ENCODE data around the gene TMEM69.

Gene TMEM69, protein sequence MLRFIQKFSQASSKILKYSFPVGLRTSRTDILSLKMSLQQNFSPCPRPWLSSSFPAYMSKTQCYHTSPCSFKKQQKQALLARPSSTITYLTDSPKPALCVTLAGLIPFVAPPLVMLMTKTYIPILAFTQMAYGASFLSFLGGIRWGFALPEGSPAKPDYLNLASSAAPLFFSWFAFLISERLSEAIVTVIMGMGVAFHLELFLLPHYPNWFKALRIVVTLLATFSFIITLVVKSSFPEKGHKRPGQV

DNA sequence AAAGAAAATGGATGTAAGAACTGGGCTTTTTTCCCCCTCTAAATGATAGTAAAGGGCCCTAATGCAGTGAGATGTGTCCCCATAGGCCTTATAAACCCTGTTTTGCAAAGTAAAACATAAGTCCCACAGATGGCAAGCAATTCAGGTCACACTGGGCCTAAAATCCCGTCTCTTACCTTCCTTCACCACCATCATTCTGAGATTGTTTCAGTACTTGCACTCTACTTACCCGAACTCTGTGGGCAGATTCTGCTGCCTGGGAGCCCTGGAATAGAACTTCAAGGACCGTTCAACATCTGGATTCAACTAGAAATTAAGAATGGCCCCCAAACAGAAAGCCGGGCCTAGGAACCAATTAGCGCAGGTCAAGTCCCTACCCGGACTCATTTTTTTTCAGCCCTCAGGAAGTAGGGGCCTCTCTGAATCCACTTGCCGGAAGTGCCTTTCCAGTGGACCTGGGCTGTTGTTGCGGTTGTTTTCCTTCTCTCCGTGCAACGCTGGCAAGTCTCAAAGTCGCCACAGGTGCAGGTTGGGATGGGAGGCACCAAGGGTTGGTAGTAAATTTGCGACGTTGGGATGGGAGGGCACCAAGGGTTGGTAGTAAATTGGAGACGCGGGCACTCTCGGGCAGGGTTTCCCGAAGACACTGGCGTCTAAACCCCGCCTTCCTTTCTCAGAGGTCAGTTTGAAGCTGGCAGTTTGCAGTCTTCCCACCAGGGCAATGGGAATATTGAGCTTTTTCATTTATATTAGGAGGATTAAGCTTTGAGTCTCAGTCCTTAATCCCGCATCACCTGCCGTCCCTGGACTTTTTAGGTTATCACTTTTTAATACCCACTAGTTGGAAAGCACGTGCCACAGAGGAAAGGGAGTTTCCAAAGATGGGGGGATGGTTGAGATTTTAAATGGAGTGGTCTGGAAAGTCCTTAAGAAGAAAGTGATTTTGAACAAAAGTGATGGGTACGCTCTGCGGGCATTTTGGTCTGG, at the start of gene TMEM69:
TMEM69 (plus strand) TSS at position 428 of the 987 bp plus-strand sequence. CDS start 2,888 bp downstream, outside the sequence.
- Histone ChIP-seq H3K4me3 (ENCODE audit: low read length in 2 of 2) (peak within 1 kb of the TSS; percentile 90 to 100), H3K27me3 (ENCODE audit: control insufficient read depth in 1 of 2, insufficient read depth in 2 of 2, low read length in 2 of 2) (no peaks in the 10 kb centered on the region), H3K9me3 (ENCODE audit: control insufficient read depth in 2 of 2, low read length in 2 of 2) (no peaks in the 10 kb centered on the region), H3K27ac (ENCODE audit: low read length) (peak within 1 kb of the TSS; percentile 100), H3K36me3 (ENCODE audit: control insufficient read depth in 2 of 2, insufficient read depth in 2 of 2, low read length in 2 of 2) (peaks cover under 1 to 6% of the 10 kb centered on the region in 2 donors), H3K4me1 (ENCODE audit: control insufficient read depth, insufficient read depth, low read length) (peaks cover 22% of the 10 kb centered on the region), H3K9ac (ENCODE audit: low read length in 2 of 2) (peak within 1 kb of the TSS; percentile 75 to 95)

DNA sequence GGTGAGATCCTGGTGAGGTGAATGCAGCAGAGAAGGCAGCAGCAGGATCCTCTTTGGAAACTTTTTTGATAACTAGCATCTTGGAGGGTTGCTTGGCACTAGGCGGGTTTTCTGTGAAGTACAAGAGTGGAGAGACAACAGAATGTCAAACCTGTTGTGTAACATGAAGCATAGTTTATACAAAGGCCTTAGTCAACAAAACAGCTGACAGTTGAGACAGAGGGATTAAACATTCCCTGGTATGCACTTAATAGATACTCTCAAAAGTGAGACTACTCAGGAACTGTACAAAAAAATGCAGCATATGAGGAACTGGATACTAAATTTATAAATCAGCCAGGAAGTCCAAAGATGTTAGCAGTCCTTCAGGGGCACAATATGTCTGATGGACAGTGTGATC, 47.7 kb upstream of the TMEM69 start:
- H3K9me3 ChIP-seq (ENCODE audit: control insufficient read depth in 2 of 2, low read length in 2 of 2): no peaks in the 10 kb centered on the region
- H3K27ac ChIP-seq (ENCODE audit: low read length): no peak overlapping the region
- no peak overlapping the region for H3K9ac ChIP-seq (ENCODE audit: low read length in 2 of 2)
- peaks cover 28 to 30% of the 10 kb centered on the region in 2 donors for H3K36me3 ChIP-seq (ENCODE audit: control insufficient read depth in 2 of 2, insufficient read depth in 2 of 2, low read length in 2 of 2)
- no peaks in the 10 kb centered on the region for H3K4me1 ChIP-seq (ENCODE audit: control insufficient read depth, insufficient read depth, low read length)
- no peak overlapping the region for H3K4me3 ChIP-seq (ENCODE audit: low read length in 2 of 2)
- H3K27me3 ChIP-seq (ENCODE audit: control insufficient read depth in 1 of 2, insufficient read depth in 2 of 2, low read length in 2 of 2): no peaks in the 10 kb centered on the region

DNA sequence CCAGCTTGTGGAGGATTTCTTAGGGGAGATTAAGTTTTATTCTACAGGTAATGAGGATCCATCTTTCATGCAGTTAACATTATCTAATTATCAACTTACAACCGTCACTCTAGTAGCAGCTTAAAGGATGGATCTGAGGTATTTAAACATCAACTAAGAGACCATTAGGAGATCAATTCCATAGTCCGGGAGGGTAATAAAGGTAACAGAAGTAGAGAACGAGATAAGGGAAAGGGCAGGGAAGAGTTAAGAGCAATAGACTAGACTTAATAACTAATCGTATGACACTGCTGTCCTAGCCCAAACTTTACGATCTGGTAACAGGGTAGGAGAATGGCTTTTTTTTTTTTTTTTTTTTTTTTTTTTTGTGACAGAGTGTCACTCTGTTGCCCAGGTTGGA, 44.7 kb upstream of the TMEM69 start:
- H3K27me3 ChIP-seq (ENCODE audit: control insufficient read depth in 1 of 2, insufficient read depth in 2 of 2, low read length in 2 of 2): no peaks in the 10 kb centered on the region
- no peak overlapping the region for H3K27ac ChIP-seq (ENCODE audit: low read length)
- H3K9me3 ChIP-seq (ENCODE audit: control insufficient read depth in 2 of 2, low read length in 2 of 2): no peaks in the 10 kb centered on the region
- peaks cover 18 to 25% of the 10 kb centered on the region in 2 donors for H3K36me3 ChIP-seq (ENCODE audit: control insufficient read depth in 2 of 2, insufficient read depth in 2 of 2, low read length in 2 of 2)
- H3K4me1 ChIP-seq (ENCODE audit: control insufficient read depth, insufficient read depth, low read length): peaks cover 6% of the 10 kb centered on the region
- no peak overlapping the region for H3K9ac ChIP-seq (ENCODE audit: low read length in 2 of 2)
- no peak overlapping the region for H3K4me3 ChIP-seq (ENCODE audit: low read length in 2 of 2)

DNA sequence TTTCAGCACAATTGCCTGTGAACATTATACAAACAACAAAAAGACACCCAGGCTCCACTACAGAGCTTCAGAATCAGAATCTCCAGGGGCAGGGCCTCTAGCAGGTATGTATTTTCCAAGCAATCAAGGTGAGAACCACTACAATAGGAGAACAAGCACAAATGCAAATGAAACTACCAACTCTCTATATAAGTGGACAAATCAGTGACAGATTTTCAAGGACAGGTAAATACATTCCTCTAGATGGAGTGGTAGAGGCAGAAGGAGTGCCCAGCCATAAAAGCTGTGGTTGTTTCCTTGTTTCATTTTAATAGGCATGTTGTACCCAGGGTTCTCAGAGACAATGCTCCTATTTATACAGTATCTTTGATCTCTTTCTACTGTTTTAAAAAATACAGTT, 44.0 kb upstream of the TMEM69 start:
- no peak overlapping the region for H3K4me3 ChIP-seq (ENCODE audit: low read length in 2 of 2)
- no peak overlapping the region for H3K9ac ChIP-seq (ENCODE audit: low read length in 2 of 2)
- H3K9me3 ChIP-seq (ENCODE audit: control insufficient read depth in 2 of 2, low read length in 2 of 2): no peaks in the 10 kb centered on the region
- no peak overlapping the region for H3K27ac ChIP-seq (ENCODE audit: low read length)
- peaks cover 15 to 21% of the 10 kb centered on the region in 2 donors for H3K36me3 ChIP-seq (ENCODE audit: control insufficient read depth in 2 of 2, insufficient read depth in 2 of 2, low read length in 2 of 2)
- peaks cover 6% of the 10 kb centered on the region for H3K4me1 ChIP-seq (ENCODE audit: control insufficient read depth, insufficient read depth, low read length)
- H3K27me3 ChIP-seq (ENCODE audit: control insufficient read depth in 1 of 2, insufficient read depth in 2 of 2, low read length in 2 of 2): no peaks in the 10 kb centered on the region

DNA sequence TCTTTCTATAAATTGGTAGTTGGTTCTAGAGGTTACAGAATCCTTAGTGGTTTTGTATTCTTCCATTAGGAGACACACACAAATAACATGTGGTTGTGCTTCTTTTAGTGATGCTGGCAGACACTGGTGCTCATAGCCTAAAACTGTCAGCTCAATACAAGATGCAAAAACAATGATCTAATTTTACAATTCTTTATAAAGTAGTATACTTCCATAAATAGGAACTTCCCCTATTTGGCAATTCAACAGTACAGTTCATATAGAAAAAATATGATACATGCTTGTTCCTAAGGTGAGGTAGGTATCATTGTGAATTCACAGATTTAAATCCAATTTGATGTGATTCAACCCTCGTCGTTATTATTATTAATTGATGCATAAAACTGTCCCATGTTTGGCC, 43.3 kb upstream of the TMEM69 start:
- peaks cover 13 to 18% of the 10 kb centered on the region in 2 donors for H3K36me3 ChIP-seq (ENCODE audit: control insufficient read depth in 2 of 2, insufficient read depth in 2 of 2, low read length in 2 of 2)
- no peak overlapping the region for H3K4me3 ChIP-seq (ENCODE audit: low read length in 2 of 2)
- no peak overlapping the region for H3K9ac ChIP-seq (ENCODE audit: low read length in 2 of 2)
- no peaks in the 10 kb centered on the region for H3K27me3 ChIP-seq (ENCODE audit: control insufficient read depth in 1 of 2, insufficient read depth in 2 of 2, low read length in 2 of 2)
- H3K9me3 ChIP-seq (ENCODE audit: control insufficient read depth in 2 of 2, low read length in 2 of 2): no peaks in the 10 kb centered on the region
- no peak overlapping the region for H3K27ac ChIP-seq (ENCODE audit: low read length)
- peaks cover 6% of the 10 kb centered on the region for H3K4me1 ChIP-seq (ENCODE audit: control insufficient read depth, insufficient read depth, low read length)

DNA sequence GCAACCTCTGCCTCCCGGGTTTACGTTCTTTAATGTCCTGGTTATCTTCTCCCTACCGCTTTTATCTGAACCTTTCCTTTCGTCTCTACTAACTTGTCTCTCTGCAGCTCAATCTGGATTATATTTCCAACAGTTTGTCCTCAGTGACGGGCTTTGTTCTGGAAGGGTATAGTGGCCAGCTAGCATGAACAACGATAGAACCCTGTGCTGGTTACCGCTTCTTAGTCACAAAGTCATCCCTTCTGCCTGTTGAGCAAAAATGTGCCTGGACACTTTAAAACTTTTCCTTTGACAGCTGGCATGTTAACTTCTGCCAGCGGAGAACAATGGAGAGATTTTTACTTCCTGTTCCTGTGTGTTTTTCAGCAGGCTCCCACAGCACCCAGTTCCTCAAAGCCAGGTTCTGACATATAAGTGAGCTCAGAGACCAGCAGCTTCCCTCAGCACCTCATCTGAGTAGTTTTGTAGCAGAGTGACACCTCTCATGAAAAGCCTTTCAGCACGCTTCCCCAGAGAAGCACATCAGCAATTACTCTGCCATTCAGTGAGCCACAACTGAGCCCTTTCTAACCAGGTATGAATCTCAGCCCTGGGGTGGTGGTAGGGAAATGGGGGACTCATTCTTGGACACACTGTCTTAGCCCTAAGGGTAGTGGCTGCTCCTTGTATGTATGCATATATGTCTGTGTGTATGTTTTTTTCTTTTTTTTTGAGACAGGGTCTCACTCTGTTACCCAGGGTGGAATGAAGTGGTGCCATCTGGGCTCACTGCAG, 40.5 kb upstream of the TMEM69 start:
- Histone ChIP-seq H3K36me3 (ENCODE audit: control insufficient read depth in 2 of 2, insufficient read depth in 2 of 2, low read length in 2 of 2) (peaks cover 12 to 17% of the 10 kb centered on the region in 2 donors), H3K4me1 (ENCODE audit: control insufficient read depth, insufficient read depth, low read length) (peaks cover 6% of the 10 kb centered on the region), H3K9me3 (ENCODE audit: control insufficient read depth in 2 of 2, low read length in 2 of 2) (no peaks in the 10 kb centered on the region), H3K27me3 (ENCODE audit: control insufficient read depth in 1 of 2, insufficient read depth in 2 of 2, low read length in 2 of 2) (no peaks in the 10 kb centered on the region), H3K4me3 (ENCODE audit: low read length in 2 of 2) (peak overlapping the region; percentile 22 to 28), H3K9ac (ENCODE audit: low read length in 2 of 2) (peak overlapping the region in 1 of 2 donors; percentile 11), H3K27ac (ENCODE audit: low read length) (peak overlapping the region; percentile 18)

DNA sequence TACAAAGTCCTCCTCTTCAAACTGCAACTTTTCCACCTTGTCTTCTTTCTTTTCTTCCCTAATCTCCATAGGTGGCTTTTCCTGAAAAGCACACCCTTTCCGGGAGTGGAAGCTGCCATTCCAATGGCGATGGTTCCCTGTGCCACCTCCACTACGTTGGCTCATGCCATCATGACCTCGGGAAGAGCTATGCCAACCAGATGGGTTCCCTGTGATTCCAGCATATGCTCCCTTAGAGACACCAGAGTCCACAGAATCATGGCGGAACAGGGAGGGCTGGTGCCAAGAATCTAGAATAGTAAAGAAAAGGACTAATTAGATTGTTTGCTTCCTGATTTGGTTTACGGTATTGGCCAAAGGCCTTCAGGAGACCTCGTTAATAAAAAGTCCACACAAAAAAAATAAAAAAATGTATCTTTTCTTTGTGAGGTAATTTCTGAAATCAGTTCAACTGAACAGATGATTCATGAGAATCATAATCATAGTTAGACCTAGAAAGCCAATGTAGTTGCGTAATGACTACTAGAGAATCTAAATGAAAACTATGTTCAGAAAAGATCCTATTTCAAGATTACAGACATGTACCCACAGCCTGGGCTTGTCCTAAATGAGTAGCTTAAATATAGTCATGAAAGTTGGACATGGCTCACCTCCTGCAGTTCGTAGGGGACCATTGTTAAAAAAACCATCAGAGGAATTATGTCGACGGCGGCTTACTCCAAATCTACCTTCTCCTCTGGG, 33.3 kb upstream of the TMEM69 start:
- Histone ChIP-seq H3K9me3 (ENCODE audit: control insufficient read depth in 2 of 2, low read length in 2 of 2) (no peaks in the 10 kb centered on the region), H3K36me3 (ENCODE audit: control insufficient read depth in 2 of 2, insufficient read depth in 2 of 2, low read length in 2 of 2) (peaks cover 50 to 51% of the 10 kb centered on the region in 2 donors), H3K4me1 (ENCODE audit: control insufficient read depth, insufficient read depth, low read length) (no peaks in the 10 kb centered on the region), H3K27ac (ENCODE audit: low read length) (no peak overlapping the region), H3K9ac (ENCODE audit: low read length in 2 of 2) (no peak overlapping the region), H3K27me3 (ENCODE audit: control insufficient read depth in 1 of 2, insufficient read depth in 2 of 2, low read length in 2 of 2) (no peaks in the 10 kb centered on the region), H3K4me3 (ENCODE audit: low read length in 2 of 2) (no peak overlapping the region)

DNA sequence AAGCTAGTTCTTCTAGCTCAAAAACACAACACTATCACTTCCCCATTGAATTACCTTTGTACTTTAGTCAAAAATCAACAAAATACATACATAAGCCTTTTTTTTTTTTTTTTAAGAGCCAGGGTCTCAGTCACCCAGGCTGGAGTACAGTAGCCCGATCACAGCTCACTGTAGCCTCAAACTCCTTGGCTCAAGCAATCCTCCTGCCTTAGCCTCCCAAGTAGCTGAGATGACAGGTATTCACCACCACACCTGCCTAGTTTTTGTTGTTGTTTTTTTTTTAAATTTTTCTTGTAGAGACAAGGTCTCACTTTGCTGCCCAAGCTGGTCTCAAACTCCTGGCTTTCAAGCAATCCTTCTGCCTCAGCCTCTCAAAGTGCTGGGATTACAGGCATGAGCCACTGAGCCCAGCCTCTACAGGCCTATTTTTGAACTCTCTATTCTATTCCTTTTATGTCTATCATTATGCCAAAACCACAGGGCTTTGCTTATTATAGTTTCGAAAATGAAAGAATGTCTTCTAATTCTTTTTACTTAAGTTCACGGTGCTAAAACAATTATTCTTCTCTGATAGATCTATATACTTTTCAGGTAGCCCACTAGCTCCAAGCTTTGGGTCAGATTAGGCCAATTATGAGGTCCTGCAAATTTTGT, 31.3 kb upstream of the TMEM69 start:
- H3K36me3 ChIP-seq (ENCODE audit: control insufficient read depth in 2 of 2, insufficient read depth in 2 of 2, low read length in 2 of 2): peaks cover 46 to 54% of the 10 kb centered on the region in 2 donors
- no peaks in the 10 kb centered on the region for H3K27me3 ChIP-seq (ENCODE audit: control insufficient read depth in 1 of 2, insufficient read depth in 2 of 2, low read length in 2 of 2)

DNA sequence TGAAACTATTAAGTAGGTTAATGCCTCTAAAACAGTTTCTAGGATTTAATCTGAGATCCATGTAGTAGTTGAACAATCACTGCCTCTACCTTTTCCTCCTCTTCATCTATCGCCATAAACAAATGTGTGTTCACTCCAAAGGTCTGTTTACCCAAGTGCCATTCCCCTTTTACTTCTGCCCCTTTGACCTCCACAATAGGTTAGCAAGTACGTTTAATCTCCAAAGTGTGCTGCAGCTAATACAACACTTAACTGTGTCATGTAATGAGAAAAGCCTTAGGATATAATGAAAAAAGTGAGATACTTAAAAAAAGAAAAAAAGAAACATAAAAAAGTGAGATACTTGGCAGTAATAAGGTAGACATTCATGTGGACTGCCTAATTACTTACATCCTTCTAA, 29.8 kb upstream of the TMEM69 start:
- Histone ChIP-seq H3K9ac (ENCODE audit: low read length in 2 of 2) (no peak overlapping the region), H3K9me3 (ENCODE audit: control insufficient read depth in 2 of 2, low read length in 2 of 2) (no peaks in the 10 kb centered on the region), H3K27me3 (ENCODE audit: control insufficient read depth in 1 of 2, insufficient read depth in 2 of 2, low read length in 2 of 2) (no peaks in the 10 kb centered on the region), H3K4me3 (ENCODE audit: low read length in 2 of 2) (no peak overlapping the region), H3K27ac (ENCODE audit: low read length) (no peak overlapping the region), H3K4me1 (ENCODE audit: control insufficient read depth, insufficient read depth, low read length) (no peaks in the 10 kb centered on the region), H3K36me3 (ENCODE audit: control insufficient read depth in 2 of 2, insufficient read depth in 2 of 2, low read length in 2 of 2) (peaks cover 42 to 50% of the 10 kb centered on the region in 2 donors)

More for the DNA sequence above, 31.3 kb upstream of the TMEM69 start:
- Histone ChIP-seq H3K4me1 (ENCODE audit: control insufficient read depth, insufficient read depth, low read length) (no peaks in the 10 kb centered on the region), H3K9ac (ENCODE audit: low read length in 2 of 2) (no peak overlapping the region), H3K27ac (ENCODE audit: low read length) (no peak overlapping the region), H3K9me3 (ENCODE audit: control insufficient read depth in 2 of 2, low read length in 2 of 2) (no peaks in the 10 kb centered on the region), H3K4me3 (ENCODE audit: low read length in 2 of 2) (no peak overlapping the region)
